Measurements from ENCODE around the gene SPTBN1.
"Not testable (repeated sequence)": the region's sequence is repeated elsewhere in the genome, so short reads cannot be mapped to it uniquely, and the experiment has no call there.

Gene SPTBN1

GRCh38 chr2:54503828-54504227 lies 47.7 kb downstream of the SPTBN1 start:
- H3K4me3 ChIP-seq (ENCODE audit: severe bottlenecking), result no peak overlapping the region
- H3K4me1 ChIP-seq (ENCODE audit: insufficient read depth, poor library complexity, severe bottlenecking), result no peaks in the 10 kb centered on the region
- H3K9me3 ChIP-seq (ENCODE audit: severe bottlenecking), result no peaks in the 10 kb centered on the region
- no peak for TF ChIP-seq CTCF (IDR thresholded peaks at IDR 0.05; ENCODE audit: poor library complexity, severe bottlenecking)
- no peaks in the 10 kb centered on the region for H3K36me3 ChIP-seq (ENCODE audit: low read depth)
- H3K27me3 ChIP-seq (ENCODE audit: insufficient read depth, poor library complexity, severe bottlenecking), result no peaks in the 10 kb centered on the region
- no peak for DNase-seq (ENCODE audit: low spot score)
- no peak overlapping the region for H3K27ac ChIP-seq (ENCODE audit: poor library complexity, severe bottlenecking)
- ATAC-seq (ENCODE audit: low read depth), result no peak

DNA sequence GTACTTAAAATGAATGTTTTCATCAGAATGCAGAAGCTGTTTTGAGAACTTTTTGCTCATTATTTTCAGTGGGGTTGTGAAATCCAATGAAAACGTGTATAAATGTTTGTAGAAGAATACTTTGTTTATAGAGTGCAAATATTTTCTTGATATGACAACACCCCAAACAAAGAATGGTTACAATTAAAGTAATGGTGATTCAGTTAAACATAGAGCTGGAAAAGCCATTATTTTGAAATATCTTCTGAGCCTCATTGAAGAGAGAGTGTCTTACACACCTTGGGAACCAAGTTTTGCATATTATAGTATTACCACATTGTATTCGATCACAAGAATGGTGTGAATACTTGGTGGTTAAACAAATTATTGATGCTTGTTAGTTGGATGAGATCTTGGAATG lies 48.7 kb downstream of the SPTBN1 start:
- H3K27ac ChIP-seq (ENCODE audit: poor library complexity, severe bottlenecking), result no peak overlapping the region

GRCh38 chr2:54508541-54508940 lies 52.4 kb downstream of the SPTBN1 start:
- no peak for DNase-seq (ENCODE audit: low spot score)
- no peak for ATAC-seq (ENCODE audit: low read depth)
- Histone ChIP-seq H3K4me1 (ENCODE audit: insufficient read depth, poor library complexity, severe bottlenecking) (no peaks in the 10 kb centered on the region), H3K9me3 (ENCODE audit: severe bottlenecking) (no peaks in the 10 kb centered on the region), H3K27me3 (ENCODE audit: insufficient read depth, poor library complexity, severe bottlenecking) (no peaks in the 10 kb centered on the region), H3K36me3 (ENCODE audit: low read depth) (no peaks in the 10 kb centered on the region), H3K27ac (ENCODE audit: poor library complexity, severe bottlenecking) (no peak overlapping the region), H3K4me3 (ENCODE audit: severe bottlenecking) (no peak overlapping the region)
- no peak for TF ChIP-seq CTCF (IDR thresholded peaks at IDR 0.05; ENCODE audit: poor library complexity, severe bottlenecking)

More for the DNA sequence above, 48.7 kb downstream of the SPTBN1 start:
- ATAC-seq (ENCODE audit: low read depth) (no peak), DNase-seq (ENCODE audit: low spot score) (no peak)
- Histone ChIP-seq H3K9me3 (ENCODE audit: severe bottlenecking) (no peaks in the 10 kb centered on the region), H3K4me3 (ENCODE audit: severe bottlenecking) (no peak overlapping the region), H3K36me3 (ENCODE audit: low read depth) (no peaks in the 10 kb centered on the region), H3K4me1 (ENCODE audit: insufficient read depth, poor library complexity, severe bottlenecking) (no peaks in the 10 kb centered on the region), H3K27me3 (ENCODE audit: insufficient read depth, poor library complexity, severe bottlenecking) (no peaks in the 10 kb centered on the region)
- TF ChIP-seq CTCF (IDR thresholded peaks at IDR 0.05; ENCODE audit: poor library complexity, severe bottlenecking), result no peak

- not testable (repeated sequence) for DNase-seq (ENCODE audit: low spot score); H3K9me3 ChIP-seq (ENCODE audit: severe bottlenecking); H3K27ac ChIP-seq (ENCODE audit: poor library complexity, severe bottlenecking); ATAC-seq (ENCODE audit: low read depth); H3K4me1 ChIP-seq (ENCODE audit: insufficient read depth, poor library complexity, severe bottlenecking); H3K4me3 ChIP-seq (ENCODE audit: severe bottlenecking); H3K27me3 ChIP-seq (ENCODE audit: insufficient read depth, poor library complexity, severe bottlenecking); H3K36me3 ChIP-seq (ENCODE audit: low read depth)
These were observed 52.9 kb downstream of the SPTBN1 start for GRCh38 chr2:54509043-54509442.

DNA sequence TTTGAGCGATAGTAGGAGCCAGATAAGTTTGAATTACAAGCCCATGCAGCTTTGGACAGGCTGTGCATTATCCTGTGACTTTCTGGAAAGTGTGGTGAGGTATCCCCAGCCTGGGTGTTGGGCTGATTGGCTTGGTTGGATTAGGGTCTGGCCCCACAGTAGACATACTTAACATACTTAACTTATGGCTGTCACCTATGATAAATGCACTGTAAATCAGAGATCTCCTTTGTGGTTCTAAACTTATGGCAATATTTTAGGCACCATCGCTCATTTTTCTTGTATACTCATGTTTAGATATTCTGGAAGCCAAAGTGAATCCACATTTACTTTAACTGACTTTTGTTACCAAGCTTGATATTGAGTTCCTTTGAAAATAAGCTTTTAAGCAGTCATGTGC lies 54.8 kb downstream of the SPTBN1 start:
- H3K4me3 ChIP-seq (ENCODE audit: severe bottlenecking), result no peak overlapping the region
- no peaks in the 10 kb centered on the region for H3K36me3 ChIP-seq (ENCODE audit: low read depth)
- ATAC-seq (ENCODE audit: low read depth), result no peak
- H3K9me3 ChIP-seq (ENCODE audit: severe bottlenecking), result no peaks in the 10 kb centered on the region
- DNase-seq (ENCODE audit: low spot score), result no peak
- no peaks in the 10 kb centered on the region for H3K4me1 ChIP-seq (ENCODE audit: insufficient read depth, poor library complexity, severe bottlenecking)
- H3K27me3 ChIP-seq (ENCODE audit: insufficient read depth, poor library complexity, severe bottlenecking), result no peaks in the 10 kb centered on the region
- H3K27ac ChIP-seq (ENCODE audit: poor library complexity, severe bottlenecking), result no peak overlapping the region
- TF ChIP-seq CTCF (IDR thresholded peaks at IDR 0.05; ENCODE audit: poor library complexity, severe bottlenecking), result no peak

Measured in RWPE2 (cell line).